Testis (tissue), 3 donors: ENCODE measurements around the gene REXO5. TPM values are rescaled to one million over a fixed set of nuclear protein-coding genes. Genes with fewer than 3 reads are reported as not detected.
"Not testable (repeated sequence)": the region's sequence is repeated elsewhere in the genome, so short reads cannot be mapped to it uniquely, and the experiment has no call there.

Experiments used
- DNase-seq: peaks from one replicate; pipeline ENCODE4 v3.0.0-alpha.2; 2019
- H3K27ac ChIP-seq, 2 donors: fragments of 200-600 bp; sonication (generic); one replicate each; pipeline ENCODE4 v1.5.1; 2019
- H3K27me3 ChIP-seq: fragments of 200-600 bp; sonication (generic); one replicate; pipeline ENCODE4 v1.5.1; 2019
- H3K36me3 ChIP-seq: fragments of 200-600 bp; sonication (generic); one replicate; pipeline ENCODE4 v1.5.1; 2017; ENCODE audit warnings: low read depth; ENCODE audit errors: missing control alignments
- H3K4me1 ChIP-seq: fragments of 200-600 bp; sonication (generic); one replicate; pipeline ENCODE4 v1.5.1; 2019
- H3K4me3 ChIP-seq, 2 donors: fragments of 200-600 bp; sonication (generic); one replicate each; pipeline ENCODE4 v1.5.1; 2017 to 2019
- H3K9me3 ChIP-seq: fragments of 200-600 bp; sonication (generic); one replicate; pipeline ENCODE4 v1.5.1; 2017
- CTCF ChIP-seq, 3 experiments: fragments of 450-650 bp in 2 of 3; fragments of 200-600 bp in 1 of 3; sonication (generic) in 1 of 3; IDR thresholded peaks; one replicate each; pipeline ENCODE4 v1.5.1; 2016 to 2019; ENCODE audit warnings: antibody characterized with exemption in 3 of 3, mild to moderate bottlenecking in 2 of 3, moderate library complexity in 1 of 3
- POLR2A ChIP-seq: fragments of 450-650 bp; IDR thresholded peaks from one replicate; pipeline ENCODE4 v1.6.1; 2017; ENCODE audit warnings: antibody characterized with exemption, mild to moderate bottlenecking, moderate library complexity
- WGBS, 2 donors: methylation state at CpG; one replicate each; pipeline ENCODE4 v1.1.5; 2018; 5-methylcytosine and 5-hydroxymethylcytosine counted together
- intact Hi-C: fragments of 100-400 bp; cut with DNase I; formaldehyde crosslinking; loops from one replicate; pipeline ENCODE4 v1.15.1; 2023; ENCODE audit warnings: low total_unique reads
- polyA plus RNA-seq: library from polyadenylated mRNA; stranded (reverse); fragments of 350-450 nt; fragmentation: Illumina TruSeq; extraction: RNeasy Lipid Tissue Mini Kit (QIAGEN cat#74804); gene quantifications from one replicate; pipeline ENCODE4 v1.2.3, GENCODE V29; 2014; ENCODE audit warnings: low read depth, low replicate concordance; ENCODE audit not compliant: insufficient read depth
- total RNA-seq, 2 donors: library from RNA; depleted of rRNA; stranded (reverse); fragments of >200 nt; gene quantifications; one replicate each; pipeline ENCODE4 v1.2.3, GENCODE V29; 2016

Gene REXO5
- total and polyA plus RNA-seq, 3 donors from 2014 or later: 228 to 991 (median 234) TPM

DNA sequence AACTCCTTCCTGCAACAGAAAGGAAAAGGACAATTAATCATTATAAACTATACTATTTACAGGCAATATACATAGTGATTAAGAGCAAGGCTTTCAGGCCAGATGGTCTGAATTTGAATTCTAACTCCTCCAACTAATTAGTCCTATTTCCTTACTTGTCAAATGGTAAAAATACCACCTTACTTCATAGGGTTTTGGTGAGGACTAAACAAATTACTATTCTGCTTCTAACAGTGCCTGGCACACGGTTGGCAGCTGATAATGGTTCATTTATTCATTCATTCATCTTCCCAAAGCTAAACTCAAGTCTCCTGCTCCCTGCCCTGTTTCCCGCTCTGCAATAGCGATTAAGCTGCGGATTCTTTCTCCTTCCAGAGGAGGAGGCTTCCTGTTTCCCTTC is 54.0 kb downstream of the REXO5 start:
- intact Hi-C loops: no loop called here
- no peak for DNase-seq
- Histone ChIP-seq H3K9me3 (no peaks in the 10 kb centered on the region), H3K4me1 (peaks cover 17% of the 10 kb centered on the region), H3K36me3 (no peaks in the 10 kb centered on the region), H3K27ac (peak overlapping the region in 1 of 2 donors; percentile 75), H3K4me3 (no peak overlapping the region), H3K27me3 (no peaks in the 10 kb centered on the region)
- WGBS, 2 donors: 88% methylated on average over 4 of the region's 4 CpGs
- TF ChIP-seq POLR2A: no peak
- no peak for TF ChIP-seq CTCF (IDR thresholded peaks at IDR 0.05)

GRCh38 chr16:20860995-20861394 is 54.7 kb downstream of the REXO5 start:
- intact Hi-C loops, H3K36me3 ChIP-seq, H3K4me3 ChIP-seq, DNase-seq, H3K9me3 ChIP-seq, H3K27me3 ChIP-seq: not testable (repeated sequence)
- peaks cover 18% of the 10 kb centered on the region for H3K4me1 ChIP-seq
- peak overlapping the region in 1 of 2 donors; percentile 75 for H3K27ac ChIP-seq
- 87 to 94% methylated on average over 4 of the region's 4 CpGs for WGBS, 2 donors

- no peak overlapping the region for H3K4me3 ChIP-seq
- no peaks in the 10 kb centered on the region for H3K9me3 ChIP-seq
- 95 to 96% methylated on average over 10 to 21 of the region's 21 CpGs for WGBS, 2 donors
- H3K27ac ChIP-seq: no peak overlapping the region
- H3K4me1 ChIP-seq: peaks cover 20% of the 10 kb centered on the region
- TF ChIP-seq CTCF (IDR thresholded peaks at IDR 0.05): no peak
- no peak for TF ChIP-seq POLR2A
- intact Hi-C loops: no loop called here
- no peak for DNase-seq
- no peaks in the 10 kb centered on the region for H3K36me3 ChIP-seq
- no peaks in the 10 kb centered on the region for H3K27me3 ChIP-seq
These were observed 56.0 kb downstream of the REXO5 start for GRCh38 chr16:20862162-20862960.

- H3K27ac ChIP-seq, intact Hi-C loops, H3K36me3 ChIP-seq, DNase-seq, H3K27me3 ChIP-seq, H3K4me3 ChIP-seq, H3K9me3 ChIP-seq: not testable (repeated sequence)
- peaks cover 31% of the 10 kb centered on the region for H3K4me1 ChIP-seq
- 97 to 99% methylated on average over 6 of the region's 6 CpGs for WGBS, 2 donors
These were observed 58.0 kb downstream of the REXO5 start for GRCh38 chr16:20864376-20864775.

GRCh38 chr16:20865420-20866131 is 59.2 kb downstream of the REXO5 start:
- Histone ChIP-seq H3K9me3 (no peaks in the 10 kb centered on the region), H3K36me3 (no peaks in the 10 kb centered on the region), H3K27ac (peak overlapping the region in 1 of 2 donors; percentile 26), H3K4me3 (no peak overlapping the region), H3K27me3 (no peaks in the 10 kb centered on the region), H3K4me1 (peaks cover 30% of the 10 kb centered on the region)
- DNase-seq: no peak
- intact Hi-C loops: no loop called here
- WGBS, 2 donors: 78 to 84% methylated on average over 6 of the region's 6 CpGs
- TF ChIP-seq POLR2A (no peak), CTCF (IDR thresholded peaks at IDR 0.05) (no peak)
